Calu3 (cell line): ENCODE measurements around the gene TM7SF3. TPM values are rescaled to one million over a fixed set of nuclear protein-coding genes. Genes with fewer than 3 reads are reported as not detected.
A peak's percentile ranks its signal among the peaks of the same experiment; 100 is the strongest.

Experiments
- BruUV-seq: library from RNA; stranded (reverse); fragments of 400-500 nt; replicated peaks from 2 replicates; lab custom pipeline; 2021; lab: Mats Ljungman, UMichigan
- CTCF ChIA-PET: fragments of 300-600 bp; sonication (Branson Sonifier 250); formaldehyde crosslinking; loops from one replicate; lab custom pipeline; 2022; ENCODE audit warnings: antibody characterized with exemption; lab: Charles Lee
- DNase-seq: peaks from one replicate; pipeline ENCODE4 v3.0.0; 2022
- H3K27ac Mint-ChIP-seq: one replicate; pipeline ENCODE4 v1.8.0; 2022; ENCODE audit warnings: mixed read lengths; ENCODE audit not compliant: unreplicated experiment
- H3K27me3 Mint-ChIP-seq: one replicate; pipeline ENCODE4 v1.8.0; 2022; ENCODE audit warnings: mixed read lengths; ENCODE audit not compliant: unreplicated experiment
- H3K36me3 Mint-ChIP-seq: one replicate; pipeline ENCODE4 v1.8.0; 2022; ENCODE audit warnings: mild to moderate bottlenecking, moderate library complexity, mixed read lengths; ENCODE audit not compliant: insufficient read depth, unreplicated experiment
- H3K4me1 Mint-ChIP-seq: one replicate; pipeline ENCODE4 v1.8.0; 2022; ENCODE audit warnings: mild to moderate bottlenecking, low read depth, mixed read lengths; ENCODE audit not compliant: unreplicated experiment
- H3K4me3 Mint-ChIP-seq: one replicate; pipeline ENCODE4 v1.8.0; 2022; ENCODE audit warnings: mild to moderate bottlenecking, low read depth, moderate library complexity, mixed read lengths; ENCODE audit not compliant: unreplicated experiment
- H3K9me3 Mint-ChIP-seq: one replicate; pipeline ENCODE4 v1.8.0; 2022; ENCODE audit warnings: low read depth, mixed read lengths; ENCODE audit not compliant: unreplicated experiment
- CTCF ChIP-seq: fragments of 200-600 bp; IDR thresholded peaks from one replicate; pipeline ENCODE4 v1.8.0; 2022; ENCODE audit warnings: antibody characterized with exemption; ENCODE audit not compliant: unreplicated experiment
- intact Hi-C: fragments of 100-400 bp; cut with micrococcal nuclease; formaldehyde crosslinking; loops from one replicate; pipeline ENCODE4 v1.10.0; 2022; ENCODE audit not compliant: unreplicated experiment
- total RNA-seq: library from RNA; stranded (reverse); gene quantifications from 2 replicates; pipeline ENCODE4 v1.2.3, GENCODE V29; 2022

The TM7SF3 gene
- total RNA-seq, 1 experiment from 2014 or later = 70.0 TPM

- CTCF ChIA-PET = no interaction called here
- Mint-ChIP-seq H3K27ac (no peak overlapping the region), H3K27me3 (no peaks in the 10 kb centered on the region), H3K4me3 (no peak overlapping the region), H3K4me1 (peaks cover 2% of the 10 kb centered on the region), H3K36me3 (peaks cover 32% of the 10 kb centered on the region), H3K9me3 (no peaks in the 10 kb centered on the region)
- intact Hi-C loops = no loop called here
- BruUV-seq = no TSS peak
- TF ChIP-seq CTCF = no peak
- DNase-seq = no peak
Observed at GRCh38 chr12:26941215-26941594, 73.0 kb downstream of the TM7SF3 start.

GRCh38 chr12:26940516-26941214 lies 73.5 kb downstream of the TM7SF3 start:
- no peak overlapping the region for H3K27ac Mint-ChIP-seq
- BruUV-seq = no TSS peak
- CTCF ChIA-PET = no interaction called here
- H3K4me3 Mint-ChIP-seq = peak overlapping the region; percentile 94
- no peak for TF ChIP-seq CTCF
- intact Hi-C loops = no loop called here
- no peak for DNase-seq
- no peaks in the 10 kb centered on the region for H3K27me3 Mint-ChIP-seq
- H3K36me3 Mint-ChIP-seq = peaks cover 32% of the 10 kb centered on the region
- H3K4me1 Mint-ChIP-seq = peaks cover 7% of the 10 kb centered on the region
- no peaks in the 10 kb centered on the region for H3K9me3 Mint-ChIP-seq

GRCh38 chr12:26939953-26940352 lies 74.2 kb downstream of the TM7SF3 start:
- Mint-ChIP-seq H3K27me3 (no peaks in the 10 kb centered on the region), H3K27ac (peak overlapping the region; percentile 95), H3K4me3 (peak overlapping the region; percentile 94), H3K9me3 (no peaks in the 10 kb centered on the region), H3K36me3 (peaks cover 32% of the 10 kb centered on the region), H3K4me1 (peaks cover 14% of the 10 kb centered on the region)
- intact Hi-C loops = loop anchor here (5.0 kb wide), 1 partner anchor 72 kb away; the partner anchor contains the start of gene TM7SF3
- TF ChIP-seq CTCF = no peak
- CTCF ChIA-PET = no interaction called here
- BruUV-seq = no TSS peak
- DNase-seq = no peak

- Mint-ChIP-seq H3K36me3 (peaks cover 32% of the 10 kb centered on the region), H3K27me3 (no peaks in the 10 kb centered on the region), H3K4me3 (peak overlapping the region; percentile 94), H3K27ac (peak overlapping the region; percentile 95), H3K4me1 (peaks cover 21% of the 10 kb centered on the region), H3K9me3 (no peaks in the 10 kb centered on the region)
- DNase-seq = no peak
- CTCF ChIA-PET = no interaction called here
- TF ChIP-seq CTCF = no peak
- TSS peak; percentile 52 for BruUV-seq
- intact Hi-C loops = loop anchor here (5.0 kb wide), 1 partner anchor 73 kb away; the partner anchor contains the start of gene TM7SF3
Observed at GRCh38 chr12:26939192-26939832, 74.9 kb downstream of the TM7SF3 start.
